PC-9 (cell line): ENCODE results near the gene MYLK.

Source experiments
- EZH2 ChIP-seq: fragments of 200-600 bp; sonication (generic); IDR thresholded peaks from 2 replicates; pipeline ENCODE4 v1.8.0; 2017; ENCODE audit warnings: antibody characterized with exemption, low read depth
- TF ChIP-seq, protein P1 (sequence below): fragments of 200-600 bp; sonication (generic); conservative IDR thresholded peaks from 2 replicates; pipeline ENCODE4 v1.6.1; 2017; ENCODE audit warnings: mixed run types, antibody characterized with exemption, mild to moderate bottlenecking, moderate library complexity

DNA sequence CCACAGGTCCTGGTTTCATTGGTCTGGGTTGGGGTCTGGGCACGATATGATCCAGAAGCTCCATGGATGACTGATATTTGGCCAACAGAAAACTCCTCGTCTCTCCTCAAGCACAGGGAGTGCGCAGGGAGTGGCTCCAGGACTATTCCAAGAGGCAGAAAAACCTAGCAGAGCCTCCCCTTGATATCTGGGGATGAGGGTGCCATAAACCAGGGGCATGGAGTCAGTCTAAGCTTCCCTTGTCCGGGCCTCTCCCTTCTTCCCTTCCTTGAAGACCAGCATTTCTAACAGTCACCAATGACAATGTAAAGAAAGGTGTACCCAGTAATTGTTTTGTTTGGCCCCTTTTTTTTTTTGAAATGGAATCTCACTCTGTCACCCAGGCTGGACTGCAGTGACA, 199.9 kb downstream of the MYLK start:
- TF ChIP-seq EZH2 = no peak
- TF ChIP-seq, protein P1, sequence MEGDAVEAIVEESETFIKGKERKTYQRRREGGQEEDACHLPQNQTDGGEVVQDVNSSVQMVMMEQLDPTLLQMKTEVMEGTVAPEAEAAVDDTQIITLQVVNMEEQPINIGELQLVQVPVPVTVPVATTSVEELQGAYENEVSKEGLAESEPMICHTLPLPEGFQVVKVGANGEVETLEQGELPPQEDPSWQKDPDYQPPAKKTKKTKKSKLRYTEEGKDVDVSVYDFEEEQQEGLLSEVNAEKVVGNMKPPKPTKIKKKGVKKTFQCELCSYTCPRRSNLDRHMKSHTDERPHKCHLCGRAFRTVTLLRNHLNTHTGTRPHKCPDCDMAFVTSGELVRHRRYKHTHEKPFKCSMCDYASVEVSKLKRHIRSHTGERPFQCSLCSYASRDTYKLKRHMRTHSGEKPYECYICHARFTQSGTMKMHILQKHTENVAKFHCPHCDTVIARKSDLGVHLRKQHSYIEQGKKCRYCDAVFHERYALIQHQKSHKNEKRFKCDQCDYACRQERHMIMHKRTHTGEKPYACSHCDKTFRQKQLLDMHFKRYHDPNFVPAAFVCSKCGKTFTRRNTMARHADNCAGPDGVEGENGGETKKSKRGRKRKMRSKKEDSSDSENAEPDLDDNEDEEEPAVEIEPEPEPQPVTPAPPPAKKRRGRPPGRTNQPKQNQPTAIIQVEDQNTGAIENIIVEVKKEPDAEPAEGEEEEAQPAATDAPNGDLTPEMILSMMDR = no peak
